ENCODE measurements around the gene ANXA8. TPM values are rescaled to one million over a fixed set of nuclear protein-coding genes. Genes with fewer than 3 reads are reported as not detected.

Gene ANXA8
- total and polyA plus RNA-seq, 2 experiments from 2014 or later: not detected

DNA sequence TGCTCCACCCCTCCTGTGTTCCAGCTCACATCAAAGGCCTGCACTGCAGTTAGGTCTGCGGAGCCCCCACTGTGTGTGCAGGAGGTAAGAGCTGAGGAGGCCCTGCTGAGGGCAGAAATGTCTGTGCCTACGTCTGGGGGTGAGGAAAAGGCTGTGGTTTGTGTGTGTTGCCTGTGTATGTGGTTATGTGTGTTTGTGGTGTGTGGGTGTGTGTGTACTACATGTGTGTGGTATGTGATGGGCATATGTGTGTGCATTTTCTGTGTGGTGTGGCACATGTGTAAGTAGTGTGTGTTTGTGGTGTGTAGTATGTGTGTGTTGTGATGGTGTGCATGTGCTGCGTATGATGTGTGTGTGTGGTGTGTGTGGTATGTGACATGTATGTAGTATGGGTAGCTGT, 36.2 kb downstream of the ANXA8 start (continued):
- TF ChIP-seq, protein P1, sequence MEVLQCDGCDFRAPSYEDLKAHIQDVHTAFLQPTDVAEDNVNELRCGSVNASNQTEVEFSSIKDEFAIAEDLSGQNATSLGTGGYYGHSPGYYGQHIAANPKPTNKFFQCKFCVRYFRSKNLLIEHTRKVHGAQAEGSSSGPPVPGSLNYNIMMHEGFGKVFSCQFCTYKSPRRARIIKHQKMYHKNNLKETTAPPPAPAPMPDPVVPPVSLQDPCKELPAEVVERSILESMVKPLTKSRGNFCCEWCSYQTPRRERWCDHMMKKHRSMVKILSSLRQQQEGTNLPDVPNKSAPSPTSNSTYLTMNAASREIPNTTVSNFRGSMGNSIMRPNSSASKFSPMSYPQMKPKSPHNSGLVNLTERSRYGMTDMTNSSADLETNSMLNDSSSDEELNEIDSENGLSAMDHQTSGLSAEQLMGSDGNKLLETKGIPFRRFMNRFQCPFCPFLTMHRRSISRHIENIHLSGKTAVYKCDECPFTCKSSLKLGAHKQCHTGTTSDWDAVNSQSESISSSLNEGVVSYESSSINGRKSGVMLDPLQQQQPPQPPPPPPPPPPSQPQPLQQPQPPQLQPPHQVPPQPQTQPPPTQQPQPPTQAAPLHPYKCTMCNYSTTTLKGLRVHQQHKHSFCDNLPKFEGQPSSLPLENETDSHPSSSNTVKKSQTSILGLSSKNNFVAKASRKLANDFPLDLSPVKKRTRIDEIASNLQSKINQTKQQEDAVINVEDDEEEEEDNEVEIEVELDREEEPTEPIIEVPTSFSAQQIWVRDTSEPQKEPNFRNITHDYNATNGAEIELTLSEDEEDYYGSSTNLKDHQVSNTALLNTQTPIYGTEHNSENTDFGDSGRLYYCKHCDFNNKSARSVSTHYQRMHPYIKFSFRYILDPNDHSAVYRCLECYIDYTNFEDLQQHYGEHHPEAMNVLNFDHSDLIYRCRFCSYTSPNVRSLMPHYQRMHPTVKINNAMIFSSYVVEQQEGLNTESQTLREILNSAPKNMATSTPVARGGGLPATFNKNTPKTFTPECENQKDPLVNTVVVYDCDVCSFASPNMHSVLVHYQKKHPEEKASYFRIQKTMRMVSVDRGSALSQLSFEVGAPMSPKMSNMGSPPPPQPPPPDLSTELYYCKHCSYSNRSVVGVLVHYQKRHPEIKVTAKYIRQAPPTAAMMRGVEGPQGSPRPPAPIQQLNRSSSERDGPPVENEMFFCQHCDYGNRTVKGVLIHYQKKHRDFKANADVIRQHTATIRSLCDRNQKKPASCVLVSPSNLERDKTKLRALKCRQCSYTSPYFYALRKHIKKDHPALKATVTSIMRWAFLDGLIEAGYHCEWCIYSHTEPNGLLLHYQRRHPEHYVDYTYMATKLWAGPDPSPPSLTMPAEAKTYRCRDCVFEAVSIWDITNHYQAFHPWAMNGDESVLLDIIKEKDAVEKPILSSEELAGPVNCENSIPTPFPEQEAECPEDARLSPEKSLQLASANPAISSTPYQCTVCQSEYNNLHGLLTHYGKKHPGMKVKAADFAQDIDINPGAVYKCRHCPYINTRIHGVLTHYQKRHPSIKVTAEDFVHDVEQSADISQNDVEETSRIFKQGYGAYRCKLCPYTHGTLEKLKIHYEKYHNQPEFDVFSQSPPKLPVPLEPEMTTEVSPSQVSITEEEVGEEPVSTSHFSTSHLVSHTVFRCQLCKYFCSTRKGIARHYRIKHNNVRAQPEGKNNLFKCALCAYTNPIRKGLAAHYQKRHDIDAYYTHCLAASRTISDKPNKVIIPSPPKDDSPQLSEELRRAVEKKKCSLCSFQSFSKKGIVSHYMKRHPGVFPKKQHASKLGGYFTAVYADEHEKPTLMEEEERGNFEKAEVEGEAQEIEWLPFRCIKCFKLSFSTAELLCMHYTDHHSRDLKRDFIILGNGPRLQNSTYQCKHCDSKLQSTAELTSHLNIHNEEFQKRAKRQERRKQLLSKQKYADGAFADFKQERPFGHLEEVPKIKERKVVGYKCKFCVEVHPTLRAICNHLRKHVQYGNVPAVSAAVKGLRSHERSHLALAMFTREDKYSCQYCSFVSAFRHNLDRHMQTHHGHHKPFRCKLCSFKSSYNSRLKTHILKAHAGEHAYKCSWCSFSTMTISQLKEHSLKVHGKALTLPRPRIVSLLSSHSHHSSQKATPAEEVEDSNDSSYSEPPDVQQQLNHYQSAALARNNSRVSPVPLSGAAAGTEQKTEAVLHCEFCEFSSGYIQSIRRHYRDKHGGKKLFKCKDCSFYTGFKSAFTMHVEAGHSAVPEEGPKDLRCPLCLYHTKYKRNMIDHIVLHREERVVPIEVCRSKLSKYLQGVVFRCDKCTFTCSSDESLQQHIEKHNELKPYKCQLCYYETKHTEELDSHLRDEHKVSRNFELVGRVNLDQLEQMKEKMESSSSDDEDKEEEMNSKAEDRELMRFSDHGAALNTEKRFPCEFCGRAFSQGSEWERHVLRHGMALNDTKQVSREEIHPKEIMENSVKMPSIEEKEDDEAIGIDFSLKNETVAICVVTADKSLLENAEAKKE (CRISPR knock-in tag; IDR thresholded peaks at IDR 0.05): no peak
- TF ChIP-seq POLR2AphosphoS5 (IDR thresholded peaks at IDR 0.05; ENCODE audit: low read depth) (no peak), EZH2 (IDR thresholded peaks at IDR 0.05; ENCODE audit: low read depth, unreplicated experiment) (no peak), ZNF114 (CRISPR knock-in tag; IDR thresholded peaks at IDR 0.05) (no peak), NANOG (IDR thresholded peaks at IDR 0.05; ENCODE audit: borderline replicate concordance) (no peak)

DNA sequence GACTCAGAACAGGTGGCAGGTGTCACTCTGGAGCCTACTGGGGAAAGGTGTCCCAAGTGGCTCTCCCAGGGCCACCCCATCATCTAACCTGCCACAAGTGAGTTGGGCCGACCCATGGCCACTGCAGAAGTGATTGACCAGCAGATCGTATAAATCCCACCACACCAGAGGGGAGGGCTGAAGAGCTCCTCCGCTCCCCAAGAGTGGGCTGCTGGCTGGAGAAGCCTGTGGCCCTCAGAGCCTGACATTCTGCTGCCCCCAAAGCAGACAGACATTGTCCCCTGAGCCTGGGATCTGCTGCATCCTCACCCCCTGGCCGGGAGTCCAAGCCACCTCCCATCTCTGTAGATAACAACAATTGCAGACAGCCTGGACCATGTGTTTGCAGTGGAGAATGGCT, 36.7 kb downstream of the ANXA8 start:
- no peak overlapping the region for H2AFZ ChIP-seq
- H3F3A ChIP-seq (replicated peaks; ENCODE audit: low read depth): no peaks in the 10 kb centered on the region
- no peaks in the 10 kb centered on the region; the same call in none of the 3 replicates for H3K36me3 Mint-ChIP-seq (ENCODE audit: low read depth)
- peaks cover under 1% of the 10 kb centered on the region; the same call in 2 of the 3 replicates for H3K4me1 Mint-ChIP-seq
- peaks cover 7% of the 10 kb centered on the region for H3K27me3 Mint-ChIP-seq (ENCODE audit: insufficient read depth, low read depth, poor library complexity)
- no peaks in the 10 kb centered on the region for H3K4me1 ChIP-seq (ENCODE audit: insufficient read depth)
- H3K27ac Mint-ChIP-seq: no peak overlapping the region
- no peak overlapping the region for H3K4me3 Mint-ChIP-seq
- no peaks in the 10 kb centered on the region for H3K36me3 ChIP-seq (ENCODE audit: insufficient read depth)
- H4K20me1 ChIP-seq (replicated peaks; ENCODE audit: insufficient read depth): no peaks in the 10 kb centered on the region
- H3K9me2 ChIP-seq (ENCODE audit: insufficient read depth): no peaks in the 10 kb centered on the region
- H3K4me3 ChIP-seq: no peak overlapping the region
- no peaks in the 10 kb centered on the region for H3K79me2 ChIP-seq (replicated peaks; ENCODE audit: insufficient read depth)
- H3K27me3 ChIP-seq (ENCODE audit: insufficient read depth): no peaks in the 10 kb centered on the region
- H3K4me2 ChIP-seq: no peak overlapping the region
- no peak for DNase-seq (ENCODE audit: low spot score)
- H3K9me3 Mint-ChIP-seq: peaks cover 12% of the 10 kb centered on the region
- no peak overlapping the region for H3K27ac ChIP-seq (ENCODE audit: low read depth)
- no peak for ATAC-seq
- TF ChIP-seq, protein P2, sequence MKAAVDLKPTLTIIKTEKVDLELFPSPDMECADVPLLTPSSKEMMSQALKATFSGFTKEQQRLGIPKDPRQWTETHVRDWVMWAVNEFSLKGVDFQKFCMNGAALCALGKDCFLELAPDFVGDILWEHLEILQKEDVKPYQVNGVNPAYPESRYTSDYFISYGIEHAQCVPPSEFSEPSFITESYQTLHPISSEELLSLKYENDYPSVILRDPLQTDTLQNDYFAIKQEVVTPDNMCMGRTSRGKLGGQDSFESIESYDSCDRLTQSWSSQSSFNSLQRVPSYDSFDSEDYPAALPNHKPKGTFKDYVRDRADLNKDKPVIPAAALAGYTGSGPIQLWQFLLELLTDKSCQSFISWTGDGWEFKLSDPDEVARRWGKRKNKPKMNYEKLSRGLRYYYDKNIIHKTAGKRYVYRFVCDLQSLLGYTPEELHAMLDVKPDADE (IDR thresholded peaks at IDR 0.05): no peak
- no peak for TF ChIP-seq CREB1 (CRISPR knock-in tag; IDR thresholded peaks at IDR 0.05; ENCODE audit: low read depth)
- TF ChIP-seq, protein P3, sequence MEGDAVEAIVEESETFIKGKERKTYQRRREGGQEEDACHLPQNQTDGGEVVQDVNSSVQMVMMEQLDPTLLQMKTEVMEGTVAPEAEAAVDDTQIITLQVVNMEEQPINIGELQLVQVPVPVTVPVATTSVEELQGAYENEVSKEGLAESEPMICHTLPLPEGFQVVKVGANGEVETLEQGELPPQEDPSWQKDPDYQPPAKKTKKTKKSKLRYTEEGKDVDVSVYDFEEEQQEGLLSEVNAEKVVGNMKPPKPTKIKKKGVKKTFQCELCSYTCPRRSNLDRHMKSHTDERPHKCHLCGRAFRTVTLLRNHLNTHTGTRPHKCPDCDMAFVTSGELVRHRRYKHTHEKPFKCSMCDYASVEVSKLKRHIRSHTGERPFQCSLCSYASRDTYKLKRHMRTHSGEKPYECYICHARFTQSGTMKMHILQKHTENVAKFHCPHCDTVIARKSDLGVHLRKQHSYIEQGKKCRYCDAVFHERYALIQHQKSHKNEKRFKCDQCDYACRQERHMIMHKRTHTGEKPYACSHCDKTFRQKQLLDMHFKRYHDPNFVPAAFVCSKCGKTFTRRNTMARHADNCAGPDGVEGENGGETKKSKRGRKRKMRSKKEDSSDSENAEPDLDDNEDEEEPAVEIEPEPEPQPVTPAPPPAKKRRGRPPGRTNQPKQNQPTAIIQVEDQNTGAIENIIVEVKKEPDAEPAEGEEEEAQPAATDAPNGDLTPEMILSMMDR (conservative IDR thresholded peaks at IDR 0.05; ENCODE audit: low read depth in 2 of 2): no peak
- TF ChIP-seq EZH2phosphoT487 (IDR thresholded peaks at IDR 0.05; ENCODE audit: unreplicated experiment): no peak
- no peak for TF ChIP-seq STAT1 (IDR thresholded peaks at IDR 0.05; ENCODE audit: unreplicated experiment)
